HepG2 (cell line): ENCODE data around the gene OST4. TPM values are rescaled to one million over a fixed set of nuclear protein-coding genes. Genes with fewer than 3 reads are reported as not detected.

ENCODE experiments used
- CAMTA2 ChIP-seq: sonication (generic); formaldehyde crosslinking; IDR thresholded peaks from 2 replicates; pipeline ENCODE4 v1.4.0; 2020; ENCODE audit warnings: mild to moderate bottlenecking, missing genetic modification reagents, borderline replicate concordance
- CEBPG ChIP-seq: IDR thresholded peaks from 2 replicates; pipeline ENCODE4 v1.6.1; 2016
- CREBL2 ChIP-seq: sonication (generic); formaldehyde crosslinking; IDR thresholded peaks from 2 replicates; pipeline ENCODE4 v1.8.1; 2023; ENCODE audit warnings: missing genetic modification reagents, mild to moderate bottlenecking, borderline replicate concordance
- ETV5 ChIP-seq: IDR thresholded peaks from 2 replicates; pipeline ENCODE4 v1.6.1; 2018; ENCODE audit warnings: missing biosample characterization, missing genetic modification reagents, inconsistent platforms, borderline replicate concordance
- EZH2 ChIP-seq: conservative IDR thresholded peaks from 2 replicates; pipeline ENCODE4 v1.6.1; 2012; ENCODE audit warnings: mild to moderate bottlenecking, low read depth, low read length, moderate library complexity
- KLF13 ChIP-seq: sonication (generic); formaldehyde crosslinking; IDR thresholded peaks from 2 replicates; pipeline ENCODE4 v1.4.0; 2020; ENCODE audit warnings: mild to moderate bottlenecking, missing genetic modification reagents
- MAZ ChIP-seq, 2 experiments: sonication (generic) in 1 of 2; formaldehyde crosslinking in 1 of 2; IDR thresholded peaks; 2 replicates each; pipeline versions ENCODE4 v1.5.0 to v1.6.1; 2012 to 2020; ENCODE audit warnings: low read depth in 2 of 2, mild to moderate bottlenecking in 2 of 2, borderline replicate concordance in 1 of 2, improper control_type of control experiment in 1 of 2, low read length in 1 of 2, missing genetic modification reagents in 1 of 2, moderate library complexity in 1 of 2
- MIER3 ChIP-seq: IDR thresholded peaks from 2 replicates; pipeline ENCODE4 v1.6.1; 2016; ENCODE audit warnings: missing compliant biosample characterization, borderline replicate concordance
- PCBP2 ChIP-seq: fragments of 200-400 bp; formaldehyde crosslinking; optimal IDR thresholded peaks from 2 replicates; pipeline ENCODE3; 2018; ENCODE audit warnings: low read length, low read depth; ENCODE audit not compliant: poor library complexity, severe bottlenecking
- PRPF4 ChIP-seq: fragments of 200-400 bp; formaldehyde crosslinking; IDR thresholded peaks from 2 replicates; pipeline ENCODE4 v1.6.1; 2016; ENCODE audit warnings: low read length, low read depth; ENCODE audit not compliant: poor library complexity, severe bottlenecking
- STAT5B ChIP-seq: sonication (generic); formaldehyde crosslinking; IDR thresholded peaks from 2 replicates; pipeline ENCODE4 v1.4.0; 2020; ENCODE audit warnings: missing genetic modification reagents
- USF2 ChIP-seq, 2 experiments: sonication (generic) in 1 of 2; formaldehyde crosslinking in 1 of 2; IDR thresholded peaks; 2 replicates each; pipeline versions ENCODE4 v1.5.1 to v1.6.1; 2011 to 2020; ENCODE audit warnings: borderline replicate concordance in 1 of 2, low read depth in 1 of 2, low read length in 1 of 2, mild to moderate bottlenecking in 1 of 2, missing genetic modification reagents in 1 of 2, moderate library complexity in 1 of 2
- ZBTB25 ChIP-seq: IDR thresholded peaks from 2 replicates; pipeline ENCODE4 v1.6.1; 2018; ENCODE audit warnings: missing genetic modification reagents
- ZNF234 ChIP-seq: sonication (generic); formaldehyde crosslinking; conservative IDR thresholded peaks from 2 replicates; pipeline ENCODE4 v1.5.1; 2020; ENCODE audit warnings: mild to moderate bottlenecking, missing genetic modification reagents
- ZNF326 ChIP-seq: sonication (generic); formaldehyde crosslinking; IDR thresholded peaks from 2 replicates; pipeline ENCODE4 v1.4.0; 2020; ENCODE audit warnings: missing genetic modification reagents, borderline replicate concordance
- ZNF343 ChIP-seq: sonication (generic); formaldehyde crosslinking; IDR thresholded peaks from 2 replicates; pipeline ENCODE4 v1.4.0; 2020; ENCODE audit warnings: mild to moderate bottlenecking, missing genetic modification reagents
- ZNF430 ChIP-seq: sonication (generic); formaldehyde crosslinking; IDR thresholded peaks from 2 replicates; pipeline ENCODE4 v1.9.0; 2021; ENCODE audit warnings: mild to moderate bottlenecking, missing genetic modification reagents
- ZNF441 ChIP-seq: sonication (generic); formaldehyde crosslinking; IDR thresholded peaks from 2 replicates; pipeline ENCODE4 v1.7.0; 2021; ENCODE audit warnings: missing genetic modification reagents, borderline replicate concordance
- ZNF615 ChIP-seq: sonication (generic); formaldehyde crosslinking; IDR thresholded peaks from 2 replicates; pipeline ENCODE4 v1.5.0; 2020; ENCODE audit warnings: mild to moderate bottlenecking, missing genetic modification reagents, borderline replicate concordance
- ZNF670 ChIP-seq: sonication (generic); formaldehyde crosslinking; IDR thresholded peaks from 2 replicates; pipeline ENCODE4 v1.8.0; 2022; ENCODE audit warnings: mild to moderate bottlenecking, missing genetic modification reagents, borderline replicate concordance
- polyA plus RNA-seq, 8 experiments: library from polyadenylated mRNA; depleted of rRNA in 3 of 8; stranded (reverse) in 7 of 8; unstranded in 1 of 8; fragments of >200 nt; fragmentation: Illumina TruSeq in 4 of 8; extraction: Trizol in 4 of 8; gene quantifications; 2 replicates each; pipeline versions ENCODE4 v1.2.1 to v1.2.3, GENCODE V29; 2011 to 2016; ENCODE audit warnings: low read depth in 4 of 8, missing spikeins in 1 of 8, mixed read lengths in 1 of 8; ENCODE audit not compliant: insufficient read depth in 1 of 8
- total RNA-seq, 5 experiments: library from RNA; depleted of rRNA; stranded (reverse); fragments of >200 nt; fragmentation: Illumina TruSeq; extraction: Trizol; gene quantifications; 2 replicates each; pipeline ENCODE4 v1.2.3, GENCODE V29; 2016; ENCODE audit warnings: low read depth in 1 of 5
- TF ChIP-seq, protein P1 (sequence below): sonication (generic); formaldehyde crosslinking; conservative IDR thresholded peaks from 2 replicates; pipeline ENCODE4 v1.8.1; 2023; ENCODE audit warnings: missing genetic modification reagents
- TF ChIP-seq, protein P2 (sequence below): sonication (generic); formaldehyde crosslinking; IDR thresholded peaks from 2 replicates; pipeline ENCODE4 v1.4.0; 2020; ENCODE audit warnings: missing genetic modification reagents

The OST4 gene
- total and polyA plus RNA-seq, 2 of the 13 experiments (the other 11 are each of a cell fraction or from before 2014, with no cell fraction given) = 498 to 584 TPM

- TF ChIP-seq, protein P1, sequence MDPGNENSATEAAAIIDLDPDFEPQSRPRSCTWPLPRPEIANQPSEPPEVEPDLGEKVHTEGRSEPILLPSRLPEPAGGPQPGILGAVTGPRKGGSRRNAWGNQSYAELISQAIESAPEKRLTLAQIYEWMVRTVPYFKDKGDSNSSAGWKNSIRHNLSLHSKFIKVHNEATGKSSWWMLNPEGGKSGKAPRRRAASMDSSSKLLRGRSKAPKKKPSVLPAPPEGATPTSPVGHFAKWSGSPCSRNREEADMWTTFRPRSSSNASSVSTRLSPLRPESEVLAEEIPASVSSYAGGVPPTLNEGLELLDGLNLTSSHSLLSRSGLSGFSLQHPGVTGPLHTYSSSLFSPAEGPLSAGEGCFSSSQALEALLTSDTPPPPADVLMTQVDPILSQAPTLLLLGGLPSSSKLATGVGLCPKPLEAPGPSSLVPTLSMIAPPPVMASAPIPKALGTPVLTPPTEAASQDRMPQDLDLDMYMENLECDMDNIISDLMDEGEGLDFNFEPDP (CRISPR knock-in tag) = no peak
- TF ChIP-seq EZH2 (no peak), MAZ (IDR thresholded peaks at IDR 0.05; ENCODE audit: borderline replicate concordance, low read depth, low read length) (peak; percentile 85; the same call in 1 of the 2 replicates), MAZ (CRISPR knock-in tag; IDR thresholded peaks at IDR 0.05; ENCODE audit: low read depth) (peak; percentile 71), KLF13 (CRISPR knock-in tag) (no peak), ZNF343 (CRISPR knock-in tag) (no peak), USF2 (IDR thresholded peaks at IDR 0.05; ENCODE audit: low read depth, low read length) (no peak), USF2 (CRISPR knock-in tag; IDR thresholded peaks at IDR 0.05; ENCODE audit: borderline replicate concordance) (peak; percentile 38; the same call in 1 of the 2 replicates), CEBPG (peak; percentile 59), ZNF670 (CRISPR knock-in tag) (peak; percentile 66), PRPF4 (no peak), STAT5B (CRISPR knock-in tag) (peak; percentile 64; the same call in 1 of the 2 replicates), ZNF615 (CRISPR knock-in tag) (peak; percentile 67), ZNF441 (CRISPR knock-in tag) (peak; percentile 64; the same call in 1 of the 2 replicates), ZNF234 (CRISPR knock-in tag) (0 out of 2 replicates have a peak, but pooled peaks have one; percentile 24), ZBTB25 (peak; percentile 54; the same call in 1 of the 2 replicates), ETV5 (CRISPR knock-in tag) (peak; percentile 37; the same call in 1 of the 2 replicates), CREBL2 (CRISPR knock-in tag) (0 out of 2 replicates have a peak, but pooled peaks have one; percentile 17), PCBP2 (no peak), CAMTA2 (CRISPR knock-in tag) (peak; percentile 85), ZNF326 (CRISPR knock-in tag) (peak; percentile 88; the same call in 1 of the 2 replicates), MIER3 (peak; percentile 75), ZNF430 (peak; percentile 71; the same call in 1 of the 2 replicates)
- TF ChIP-seq, protein P2, sequence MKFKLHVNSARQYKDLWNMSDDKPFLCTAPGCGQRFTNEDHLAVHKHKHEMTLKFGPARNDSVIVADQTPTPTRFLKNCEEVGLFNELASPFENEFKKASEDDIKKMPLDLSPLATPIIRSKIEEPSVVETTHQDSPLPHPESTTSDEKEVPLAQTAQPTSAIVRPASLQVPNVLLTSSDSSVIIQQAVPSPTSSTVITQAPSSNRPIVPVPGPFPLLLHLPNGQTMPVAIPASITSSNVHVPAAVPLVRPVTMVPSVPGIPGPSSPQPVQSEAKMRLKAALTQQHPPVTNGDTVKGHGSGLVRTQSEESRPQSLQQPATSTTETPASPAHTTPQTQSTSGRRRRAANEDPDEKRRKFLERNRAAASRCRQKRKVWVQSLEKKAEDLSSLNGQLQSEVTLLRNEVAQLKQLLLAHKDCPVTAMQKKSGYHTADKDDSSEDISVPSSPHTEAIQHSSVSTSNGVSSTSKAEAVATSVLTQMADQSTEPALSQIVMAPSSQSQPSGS (CRISPR knock-in tag) = no peak
Observed at GRCh38 chr2:27050281-27050995, 21.0 kb downstream of the OST4 start (continued).
